Trophoblast cell (in vitro differentiated cells and primary cell): ENCODE data around the gene ARMC5.
"Not testable (repeated sequence)": the region's sequence is repeated elsewhere in the genome, so short reads cannot be mapped to it uniquely, and the experiment has no call there.

ENCODE experiments used
- DNase-seq, 2 donors: peaks; one replicate each; pipeline ENCODE4 v3.0.0-alpha.2; 2016
- H2AFZ ChIP-seq: 2 replicates; pipeline ENCODE4 v1.6.1; 2013; ENCODE audit warnings: low read length, moderate library complexity, mild to moderate bottlenecking; ENCODE audit not compliant: insufficient read depth, poor library complexity
- H2AK5ac ChIP-seq: 2 replicates; pipeline ENCODE4 v1.6.1; 2013; ENCODE audit warnings: mild to moderate bottlenecking, low read length
- H2BK120ac ChIP-seq: 2 replicates; pipeline ENCODE4 v1.6.1; 2013; ENCODE audit warnings: low read length, mild to moderate bottlenecking, moderate library complexity; ENCODE audit not compliant: insufficient read depth, poor library complexity
- H2BK12ac ChIP-seq: 2 replicates; pipeline ENCODE4 v1.6.1; 2013; ENCODE audit warnings: mild to moderate bottlenecking, low read length, moderate library complexity
- H2BK5ac ChIP-seq: 2 replicates; pipeline ENCODE4 v1.6.1; 2013; ENCODE audit warnings: low read length, low read depth, moderate library complexity, mild to moderate bottlenecking; ENCODE audit not compliant: poor library complexity
- H3K14ac ChIP-seq: 2 replicates; pipeline ENCODE4 v1.6.1; 2013; ENCODE audit warnings: mild to moderate bottlenecking, low read length
- H3K18ac ChIP-seq: 2 replicates; pipeline ENCODE4 v1.6.1; 2013; ENCODE audit warnings: mild to moderate bottlenecking, low read length
- H3K23ac ChIP-seq: 2 replicates; pipeline ENCODE4 v1.6.1; 2013; ENCODE audit warnings: low read length
- H3K27ac ChIP-seq: 2 replicates; pipeline ENCODE4 v1.5.1; 2013; ENCODE audit warnings: low read depth, mild to moderate bottlenecking, inconsistent platforms, low read length, moderate library complexity
- H3K27me3 ChIP-seq: 2 replicates; pipeline ENCODE4 v1.6.1; 2013; ENCODE audit warnings: inconsistent platforms, mild to moderate bottlenecking, low read length, moderate library complexity; ENCODE audit not compliant: insufficient read depth
- H3K36me3 ChIP-seq, 2 experiments: 1 replicate in 1 of 2; 2 replicates in 1 of 2; pipeline ENCODE4 v1.6.1; 2013; ENCODE audit warnings: low read length in 2 of 2, mild to moderate bottlenecking in 2 of 2, moderate library complexity in 1 of 2; ENCODE audit not compliant: insufficient read depth in 2 of 2, control insufficient read depth in 1 of 2
- H3K4ac ChIP-seq: 2 replicates; pipeline ENCODE4 v1.6.1; 2013; ENCODE audit warnings: low read depth, mild to moderate bottlenecking, low read length, moderate library complexity
- H3K4me1 ChIP-seq, 2 experiments: 1 replicate in 1 of 2; 2 replicates in 1 of 2; pipeline ENCODE4 v1.6.1; 2013; ENCODE audit warnings: low read length in 2 of 2, mild to moderate bottlenecking in 2 of 2, moderate library complexity in 1 of 2; ENCODE audit not compliant: insufficient read depth in 2 of 2, control insufficient read depth in 1 of 2
- H3K4me2 ChIP-seq: 2 replicates; pipeline ENCODE4 v1.6.1; 2013; ENCODE audit warnings: inconsistent platforms, mild to moderate bottlenecking, low read length, moderate library complexity
- H3K4me3 ChIP-seq: 2 replicates; pipeline ENCODE4 v1.5.1; 2013; ENCODE audit warnings: mild to moderate bottlenecking, low read depth, low read length, inconsistent platforms
- H3K79me1 ChIP-seq: one replicate; pipeline ENCODE4 v1.6.1; 2013; ENCODE audit warnings: low read length
- H3K79me2 ChIP-seq: 2 replicates; pipeline ENCODE4 v1.6.1; 2013; ENCODE audit warnings: low read length, mild to moderate bottlenecking; ENCODE audit not compliant: control insufficient read depth, insufficient read depth, poor library complexity
- H3K9ac ChIP-seq: 2 replicates; pipeline ENCODE4 v1.6.1; 2013; ENCODE audit warnings: mild to moderate bottlenecking, low read length
- H3K9me3 ChIP-seq: 2 replicates; pipeline ENCODE4 v1.6.1; 2013; ENCODE audit warnings: low read depth, mild to moderate bottlenecking, control low read depth, inconsistent platforms, low read length; ENCODE audit not compliant: insufficient read depth
- H4K12ac ChIP-seq: 2 replicates; pipeline ENCODE4 v1.6.1; 2013; ENCODE audit warnings: low read depth, mild to moderate bottlenecking, low read length, moderate library complexity
- H4K8ac ChIP-seq: 2 replicates; pipeline ENCODE4 v1.6.1; 2013; ENCODE audit warnings: low read depth, mild to moderate bottlenecking, low read length, moderate library complexity
- H4K91ac ChIP-seq: one replicate; pipeline ENCODE4 v1.6.1; 2013; ENCODE audit warnings: low read depth, mild to moderate bottlenecking, low read length, moderate library complexity
- WGBS: extraction: QIAGEN DNeasy Blood & Tissue Kit; methylation state at CpG from one replicate; pipeline ENCODE4 v1.1.7; 2013; ENCODE audit warnings: missing lambda C conversion rate; ENCODE audit not compliant: insufficient read length, insufficient coverage; ENCODE audit errors: extremely low coverage; 5-methylcytosine and 5-hydroxymethylcytosine counted together

The ARMC5 gene

DNA sequence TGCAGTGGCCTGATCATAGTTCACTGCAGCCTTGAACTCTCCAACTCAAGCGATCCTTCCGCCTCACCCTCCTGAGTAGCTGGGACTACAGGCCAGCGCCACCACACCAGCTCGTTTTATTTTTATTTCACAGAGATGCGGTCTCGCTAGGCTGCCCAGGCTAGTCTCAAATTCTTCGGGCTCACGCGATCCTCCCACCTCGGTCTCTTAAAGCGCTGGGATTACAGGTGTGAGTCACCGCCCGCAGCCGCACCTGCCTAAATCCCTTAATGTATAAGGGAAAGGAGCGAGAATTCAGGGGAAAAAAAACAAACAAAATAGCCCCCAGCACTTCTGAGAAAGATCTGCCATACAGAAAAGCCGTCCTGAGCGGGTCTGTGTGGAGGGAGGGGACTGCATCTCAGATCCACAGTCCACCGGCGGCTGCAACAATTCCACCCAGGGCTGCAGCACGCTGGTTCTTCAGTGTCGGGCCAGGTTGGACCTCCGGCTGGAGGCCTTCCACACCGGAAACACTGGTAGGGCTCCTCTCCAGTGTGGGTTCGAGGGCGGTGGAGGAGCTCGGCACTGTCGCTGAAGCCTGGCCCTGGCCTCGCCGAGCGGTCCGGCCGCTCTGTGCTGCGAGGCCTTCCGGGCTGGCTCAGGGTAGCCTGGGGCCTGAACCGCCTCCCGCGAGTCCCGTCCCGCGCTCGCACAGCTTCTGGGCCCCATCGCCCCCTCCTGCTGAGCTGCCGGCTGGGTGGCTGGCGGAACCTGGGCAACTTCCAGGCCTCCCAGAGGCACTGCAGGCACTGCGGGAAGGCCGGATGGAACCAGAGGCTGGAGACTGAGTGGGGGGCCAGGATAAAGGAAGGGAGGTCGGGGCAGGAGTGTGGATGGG is 23.7 kb upstream of the ARMC5 start:
- Histone ChIP-seq H3K4ac (no peak overlapping the region), H2AK5ac (no peak overlapping the region), H2AFZ (no peak overlapping the region), H3K4me2 (no peak overlapping the region), H3K36me3 (no peaks in the 10 kb centered on the region), H3K23ac (no peak overlapping the region), H3K4me3 (no peak overlapping the region), H2BK5ac (no peak overlapping the region), H3K79me1 (no peaks in the 10 kb centered on the region), H3K18ac (no peak overlapping the region), H4K12ac (no peak overlapping the region), H3K27ac (no peak overlapping the region), H4K91ac (no peak overlapping the region), H3K9ac (no peak overlapping the region), H4K8ac (no peak overlapping the region), H2BK12ac (no peak overlapping the region), H3K79me2 (no peaks in the 10 kb centered on the region), H3K27me3 (no peaks in the 10 kb centered on the region), H3K14ac (no peak overlapping the region), H2BK120ac (no peak overlapping the region), H3K9me3 (no peaks in the 10 kb centered on the region), H3K4me1 (no peaks in the 10 kb centered on the region)
- no CpG with 5 or more reads among the region's 47 CpGs for WGBS
- DNase-seq: peak; percentile 43 to 64

DNA sequence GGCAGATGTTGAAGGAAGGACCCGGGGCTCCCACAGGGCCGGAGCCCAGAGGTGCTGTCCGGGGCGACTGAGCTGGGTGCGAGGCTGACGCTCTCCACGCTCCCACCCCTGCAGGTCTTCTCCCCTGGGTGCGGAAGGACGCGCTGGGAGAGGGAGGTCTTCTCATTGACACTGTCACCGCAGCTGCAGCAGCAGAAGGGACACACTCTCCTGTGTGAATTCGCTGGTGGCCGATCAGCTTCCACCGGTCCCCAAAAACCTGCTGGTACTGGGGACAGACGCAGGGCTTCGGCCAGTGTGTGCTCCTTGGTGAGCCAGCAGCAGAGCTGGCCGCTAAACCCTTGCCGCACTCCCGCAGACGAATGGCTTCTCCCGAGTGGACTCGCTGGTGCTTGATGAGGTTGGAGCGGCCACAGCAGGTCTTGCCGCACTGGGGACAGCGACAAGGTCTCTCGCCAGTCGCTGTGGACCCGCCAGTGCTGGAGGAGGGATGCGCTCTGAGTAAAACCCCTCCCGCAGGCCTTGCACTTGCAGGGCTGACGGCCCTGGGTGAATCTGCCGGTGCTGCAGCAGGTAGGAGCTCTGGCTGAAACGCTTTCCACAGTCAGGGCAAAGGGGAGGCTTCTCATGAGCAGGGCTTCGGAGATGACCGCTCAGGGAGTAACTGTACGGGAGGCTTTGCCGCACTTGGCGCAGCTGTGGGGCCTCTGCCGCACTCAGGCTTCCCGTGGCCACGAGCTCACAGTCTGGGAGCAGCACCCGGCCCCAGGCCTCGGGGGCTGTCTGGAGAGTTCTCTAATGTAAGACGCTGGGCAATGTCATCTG is 22.9 kb upstream of the ARMC5 start:
- no peak overlapping the region for H2AK5ac ChIP-seq
- no peaks in the 10 kb centered on the region for H3K79me2 ChIP-seq

DNA sequence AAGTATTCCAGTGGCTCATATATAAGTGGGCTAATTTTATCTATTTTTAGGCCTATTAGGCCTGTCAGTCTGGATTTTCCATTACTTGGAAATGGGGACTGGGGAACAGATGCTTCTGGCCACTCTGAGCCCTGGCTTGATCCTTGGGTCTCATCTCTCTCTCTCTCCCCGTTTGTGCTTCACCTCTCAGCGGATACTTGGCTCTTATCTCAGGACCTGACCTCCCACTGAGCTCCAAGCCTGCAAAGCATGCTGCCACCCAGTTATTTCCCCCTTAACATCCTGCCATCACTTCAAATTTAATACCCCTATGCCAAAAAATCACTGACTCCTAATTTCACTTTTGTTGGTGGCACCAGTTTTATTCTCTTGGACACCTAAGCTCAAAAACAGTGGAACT is 20.9 kb upstream of the ARMC5 start:
- Histone ChIP-seq H2BK12ac (no peak overlapping the region), H3K9me3 (no peaks in the 10 kb centered on the region), H4K8ac (no peak overlapping the region), H3K4me2 (no peak overlapping the region), H3K14ac (no peak overlapping the region), H3K4ac (no peak overlapping the region), H3K27me3 (no peaks in the 10 kb centered on the region), H3K36me3 (no peaks in the 10 kb centered on the region), H4K91ac (no peak overlapping the region), H2AFZ (no peak overlapping the region), H3K79me2 (peaks cover 4% of the 10 kb centered on the region), H2AK5ac (no peak overlapping the region), H4K12ac (no peak overlapping the region), H3K27ac (no peak overlapping the region), H2BK5ac (no peak overlapping the region), H3K9ac (no peak overlapping the region), H3K79me1 (peaks cover 7% of the 10 kb centered on the region), H3K4me3 (no peak overlapping the region), H2BK120ac (no peak overlapping the region), H3K23ac (no peak overlapping the region), H3K4me1 (no peaks in the 10 kb centered on the region), H3K18ac (no peak overlapping the region)
- no CpG with 5 or more reads among the region's 2 CpGs for WGBS
- no peak for DNase-seq

More for the DNA sequence above, 22.9 kb upstream of the ARMC5 start:
- WGBS: no CpG with 5 or more reads among the region's 44 CpGs
- H2BK12ac ChIP-seq: no peak overlapping the region
- no peak overlapping the region for H4K91ac ChIP-seq
- H2BK5ac ChIP-seq: no peak overlapping the region
- H3K23ac ChIP-seq: no peak overlapping the region
- no peak overlapping the region for H3K4me2 ChIP-seq
- H3K14ac ChIP-seq: no peak overlapping the region
- H3K4ac ChIP-seq: no peak overlapping the region
- no peak overlapping the region for H4K8ac ChIP-seq
- H3K4me3 ChIP-seq: no peak overlapping the region
- H3K36me3 ChIP-seq: no peaks in the 10 kb centered on the region
- no peak overlapping the region for H3K18ac ChIP-seq
- H2BK120ac ChIP-seq: no peak overlapping the region
- no peaks in the 10 kb centered on the region for H3K9me3 ChIP-seq
- no peaks in the 10 kb centered on the region for H3K4me1 ChIP-seq
- H3K9ac ChIP-seq: no peak overlapping the region
- no peak overlapping the region for H4K12ac ChIP-seq
- H3K27ac ChIP-seq: no peak overlapping the region
- DNase-seq: no peak
- no peak overlapping the region for H2AFZ ChIP-seq
- H3K79me1 ChIP-seq: no peaks in the 10 kb centered on the region
- H3K27me3 ChIP-seq: no peaks in the 10 kb centered on the region

DNA sequence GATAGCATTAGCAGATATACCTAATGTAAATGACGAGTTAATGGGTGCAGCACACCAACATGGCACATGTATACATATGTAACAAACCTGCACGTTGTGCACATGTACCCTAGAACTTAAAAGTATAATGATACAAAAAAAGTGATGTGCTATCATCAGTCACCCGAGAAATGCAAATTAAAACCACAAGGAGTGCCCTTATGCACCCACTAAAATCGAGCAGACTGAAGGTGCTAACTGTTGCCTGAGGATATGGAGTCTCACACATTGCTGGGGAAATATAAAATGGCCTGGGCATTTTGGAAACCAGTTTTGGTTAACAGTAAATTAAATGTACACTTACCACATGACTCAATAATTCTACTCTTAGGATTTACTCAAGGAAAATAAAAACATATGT is 20.3 kb upstream of the ARMC5 start:
- not testable (repeated sequence) for H4K91ac ChIP-seq, H2AK5ac ChIP-seq, H3K79me2 ChIP-seq, H3K4me1 ChIP-seq, H3K9me3 ChIP-seq, H3K9ac ChIP-seq, H2BK5ac ChIP-seq, H3K27me3 ChIP-seq, DNase-seq, H4K12ac ChIP-seq, H3K36me3 ChIP-seq, H2BK12ac ChIP-seq, H3K14ac ChIP-seq, H4K8ac ChIP-seq, H3K18ac ChIP-seq, H3K23ac ChIP-seq, H3K4ac ChIP-seq, H2BK120ac ChIP-seq, H3K4me3 ChIP-seq, H2AFZ ChIP-seq, H3K79me1 ChIP-seq, H3K4me2 ChIP-seq, H3K27ac ChIP-seq
- WGBS: no CpG with 5 or more reads among the region's 4 CpGs
